Neural cell (in vitro differentiated cells): ENCODE measurements around the gene SLC3A2. TPM values are rescaled to one million over a fixed set of nuclear protein-coding genes. Genes with fewer than 3 reads are reported as not detected.

Experiments
- H2AFZ ChIP-seq: fragments of 200-600, 300-800 bp; sonication (generic), shearing (Covaris generic); 2 replicates; pipeline ENCODE4 v1.6.0; 2014; ENCODE audit warnings: low read depth, mild to moderate bottlenecking, antibody characterized with exemption, low read length, moderate library complexity
- H3F3A ChIP-seq: fragments of 200-600 bp; shearing (Covaris generic); 2 replicates; pipeline ENCODE4 v1.6.1; 2016; ENCODE audit warnings: mild to moderate bottlenecking, moderate library complexity, mixed read lengths, antibody characterized with exemption, low read length; ENCODE audit not compliant: insufficient read depth, poor library complexity, severe bottlenecking
- H3K27ac ChIP-seq: fragments of 200-600, 300-800 bp; sonication (generic), shearing (Covaris generic); 2 replicates; pipeline ENCODE4 v1.5.1; 2014; ENCODE audit warnings: mild to moderate bottlenecking, low read length, moderate library complexity
- H3K27me3 ChIP-seq: fragments of 300-800, 200-600 bp; sonication (generic), shearing (Covaris generic); 2 replicates; pipeline ENCODE4 v1.6.0; 2014; ENCODE audit warnings: mild to moderate bottlenecking, low read depth, low read length, moderate library complexity; ENCODE audit not compliant: insufficient read depth
- H3K36me3 ChIP-seq: fragments of 300-800, 200-600 bp; sonication (generic), shearing (Covaris generic); 2 replicates; pipeline ENCODE4 v1.5.1; 2014; ENCODE audit warnings: mild to moderate bottlenecking, antibody characterized with exemption, low read length, moderate library complexity; ENCODE audit not compliant: insufficient read depth
- H3K4me2 ChIP-seq: fragments of 300-800, 200-600 bp; sonication (generic), shearing (Covaris generic); 2 replicates; pipeline ENCODE4 v1.6.0; 2014; ENCODE audit warnings: mild to moderate bottlenecking, low read length
- H3K4me3 ChIP-seq: fragments of 300-800, 200-600 bp; sonication (generic), shearing (Covaris generic); 2 replicates; pipeline ENCODE4 v1.5.1; 2014; ENCODE audit warnings: mild to moderate bottlenecking, low read length, moderate library complexity
- H3K79me2 ChIP-seq: fragments of 200-600 bp; shearing (Covaris generic); replicated peaks from 2 replicates; pipeline ENCODE4 v1.6.0; 2014; ENCODE audit warnings: mild to moderate bottlenecking, low read length, moderate library complexity; ENCODE audit not compliant: insufficient read depth
- H3K9ac ChIP-seq: fragments of 300-800, 200-600 bp; sonication (generic), shearing (Covaris generic); 2 replicates; pipeline ENCODE4 v1.6.1; 2016; ENCODE audit warnings: mild to moderate bottlenecking, low read length, mixed read lengths
- H3K9me2 ChIP-seq: fragments of 200-600 bp; shearing (Covaris generic); 2 replicates; pipeline ENCODE4 v1.6.1; 2016; ENCODE audit warnings: mild to moderate bottlenecking, low read length, mixed read lengths; ENCODE audit not compliant: insufficient read depth
- H3K9me3 ChIP-seq: fragments of 200-600, 300-800 bp; sonication (generic), shearing (Covaris generic); 2 replicates; pipeline ENCODE4 v1.6.1; 2016; ENCODE audit warnings: mild to moderate bottlenecking, mixed run types, low read length, moderate library complexity, mixed read lengths
- H4K20me1 ChIP-seq: fragments of 200-600 bp; shearing (Covaris generic); 2 replicates; pipeline ENCODE4 v1.6.1; 2016; ENCODE audit warnings: mild to moderate bottlenecking, mixed run types; ENCODE audit not compliant: insufficient read depth
- CTCF ChIP-seq: fragments of 450-650 bp; IDR thresholded peaks from 2 replicates; pipeline ENCODE4 v1.5.1; 2014; ENCODE audit warnings: antibody characterized with exemption, mild to moderate bottlenecking, moderate library complexity; ENCODE audit not compliant: poor library complexity, severe bottlenecking
- EP300 ChIP-seq: fragments of 450-650 bp; conservative IDR thresholded peaks from 2 replicates; pipeline ENCODE4 v1.6.1; 2014; ENCODE audit warnings: antibody characterized with exemption, mild to moderate bottlenecking, moderate library complexity; ENCODE audit not compliant: poor library complexity, severe bottlenecking
- EZH2 ChIP-seq: fragments of 200-600, 300-800 bp; shearing (Covaris generic), sonication (generic); IDR thresholded peaks from 2 replicates; pipeline ENCODE4 v1.6.1; 2014; ENCODE audit warnings: antibody characterized with exemption, low read length, borderline replicate concordance, mild to moderate bottlenecking; ENCODE audit not compliant: insufficient read depth, poor library complexity, severe bottlenecking
- MXI1 ChIP-seq: fragments of 450-650 bp; conservative IDR thresholded peaks from 2 replicates; pipeline ENCODE4 v1.6.1; 2014; ENCODE audit warnings: antibody characterized with exemption, mild to moderate bottlenecking; ENCODE audit not compliant: poor library complexity, severe bottlenecking
- POLR2AphosphoS5 ChIP-seq: IDR thresholded peaks from 2 replicates; pipeline ENCODE4 v1.6.1; 2012
- RAD21 ChIP-seq: fragments of 450-650 bp; conservative IDR thresholded peaks from 2 replicates; pipeline ENCODE4 v1.6.1; 2014; ENCODE audit warnings: antibody characterized with exemption, mild to moderate bottlenecking, moderate library complexity
- REST ChIP-seq: IDR thresholded peaks from 2 replicates; pipeline ENCODE4 v1.6.1; 2012; ENCODE audit warnings: borderline replicate concordance
- SMC3 ChIP-seq: fragments of 450-650 bp; conservative IDR thresholded peaks from 2 replicates; pipeline ENCODE4 v1.6.1; 2014; ENCODE audit warnings: antibody characterized with exemption, mild to moderate bottlenecking, moderate library complexity; ENCODE audit not compliant: poor library complexity
- TAF1 ChIP-seq: IDR thresholded peaks from 2 replicates; pipeline ENCODE4 v1.6.1; 2012; ENCODE audit warnings: low read depth
- polyA plus RNA-seq: library from polyadenylated mRNA; depleted of rRNA; stranded (reverse); fragments of >200 nt; gene quantifications from 2 replicates; pipeline ENCODE4 v1.2.3, GENCODE V29; 2014

The SLC3A2 gene
- polyA plus RNA-seq, 1 donor from 2014 or later: 176 TPM

GRCh38 chr11:62921573-62922188, 41.0 kb downstream of the SLC3A2 start:
- H3K4me3 ChIP-seq: no peak overlapping the region
- H3F3A ChIP-seq: no peaks in the 10 kb centered on the region
- H3K9ac ChIP-seq: no peak overlapping the region
- H2AFZ ChIP-seq: no peak overlapping the region
- H3K9me2 ChIP-seq: no peaks in the 10 kb centered on the region
- H3K9me3 ChIP-seq: no peaks in the 10 kb centered on the region
- no peaks in the 10 kb centered on the region for H4K20me1 ChIP-seq
- no peak overlapping the region for H3K27ac ChIP-seq
- no peaks in the 10 kb centered on the region for H3K79me2 ChIP-seq
- no peaks in the 10 kb centered on the region for H3K36me3 ChIP-seq
- peaks cover 43% of the 10 kb centered on the region for H3K27me3 ChIP-seq
- H3K4me2 ChIP-seq: no peak overlapping the region
- TF ChIP-seq REST: no peak
- no peak for TF ChIP-seq POLR2AphosphoS5
- TF ChIP-seq RAD21: no peak
- no peak for TF ChIP-seq MXI1
- TF ChIP-seq TAF1: no peak
- TF ChIP-seq EZH2: no peak
- TF ChIP-seq CTCF: no peak
- TF ChIP-seq SMC3: no peak
- TF ChIP-seq EP300: no peak

GRCh38 chr11:62922189-62922589, 41.5 kb downstream of the SLC3A2 start:
- Histone ChIP-seq H3K9ac (no peak overlapping the region), H3K27me3 (peaks cover 48% of the 10 kb centered on the region), H4K20me1 (no peaks in the 10 kb centered on the region), H2AFZ (no peak overlapping the region), H3K27ac (no peak overlapping the region), H3K4me3 (no peak overlapping the region), H3F3A (no peaks in the 10 kb centered on the region), H3K79me2 (no peaks in the 10 kb centered on the region), H3K9me3 (no peaks in the 10 kb centered on the region), H3K4me2 (no peak overlapping the region), H3K36me3 (no peaks in the 10 kb centered on the region), H3K9me2 (no peaks in the 10 kb centered on the region)
- no peak for TF ChIP-seq POLR2AphosphoS5
- no peak for TF ChIP-seq MXI1
- TF ChIP-seq CTCF: no peak
- no peak for TF ChIP-seq REST
- TF ChIP-seq TAF1: no peak
- TF ChIP-seq SMC3: no peak
- TF ChIP-seq EP300: no peak
- no peak for TF ChIP-seq EZH2
- TF ChIP-seq RAD21: no peak
